ENCODE results near the gene DDC.

Gene DDC

DNA sequence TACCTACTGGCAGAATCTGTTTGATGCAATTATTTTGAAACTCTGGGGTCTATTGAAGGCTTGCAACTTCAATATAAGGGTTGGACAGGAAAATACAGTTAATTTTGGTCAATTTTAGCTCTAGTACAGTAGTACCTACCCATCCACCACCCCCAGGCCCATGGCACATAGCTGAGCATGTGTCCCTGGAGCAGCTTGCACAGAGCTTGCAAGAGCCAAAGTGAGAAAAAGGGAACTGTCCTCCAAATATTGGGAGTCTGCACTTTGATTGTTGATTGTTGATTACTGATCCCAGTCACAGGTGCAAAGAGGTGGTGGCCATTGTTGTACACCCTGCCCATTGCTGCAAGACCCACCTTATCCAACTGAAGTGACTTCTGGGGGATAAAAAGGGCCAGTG is 52.8 kb downstream of the DDC start:
- DNase-seq: no peak

DNA sequence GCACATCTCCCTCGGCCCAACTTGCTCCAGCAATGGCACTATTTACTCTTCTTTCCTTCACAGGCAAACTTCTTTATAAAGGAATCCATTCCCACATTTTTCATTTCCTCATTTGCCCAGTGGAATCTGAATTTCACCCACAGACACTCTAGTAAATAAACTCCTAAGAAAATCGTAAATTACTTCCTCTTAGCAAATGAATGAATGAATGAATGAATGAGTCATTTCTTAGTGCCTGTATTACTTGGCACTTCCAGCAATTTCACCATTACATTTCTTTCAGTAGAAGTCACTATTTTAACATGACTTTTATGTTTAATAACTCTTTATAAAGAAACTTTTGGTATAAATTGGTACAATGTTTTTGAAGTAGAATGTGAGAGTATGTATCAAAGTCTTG is 55.7 kb downstream of the DDC start:
- DNase-seq: no peak

DNA sequence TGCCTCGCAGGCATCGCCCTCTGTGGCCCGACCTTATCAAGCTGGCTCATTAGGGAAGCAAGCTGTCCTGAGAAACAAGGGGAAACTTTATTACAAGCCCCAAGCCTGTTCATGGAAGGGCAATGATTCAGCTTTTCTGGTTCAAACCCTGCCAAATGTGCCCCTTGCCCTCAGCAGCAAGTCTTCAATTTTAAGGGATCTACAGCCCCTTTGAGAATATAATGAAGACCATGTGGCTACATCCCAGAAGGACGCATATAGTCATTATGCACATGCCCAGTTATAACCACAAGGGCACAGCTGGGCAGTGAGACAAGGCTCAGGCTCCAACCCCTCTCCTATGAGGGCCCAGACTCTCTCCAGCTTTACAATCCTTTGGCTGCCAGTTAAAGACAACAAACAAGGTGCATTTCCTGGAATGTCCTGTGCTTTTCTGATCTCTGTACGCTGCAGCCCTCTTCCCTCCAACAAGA is 56.7 kb downstream of the DDC start:
- no peak for DNase-seq

DNA sequence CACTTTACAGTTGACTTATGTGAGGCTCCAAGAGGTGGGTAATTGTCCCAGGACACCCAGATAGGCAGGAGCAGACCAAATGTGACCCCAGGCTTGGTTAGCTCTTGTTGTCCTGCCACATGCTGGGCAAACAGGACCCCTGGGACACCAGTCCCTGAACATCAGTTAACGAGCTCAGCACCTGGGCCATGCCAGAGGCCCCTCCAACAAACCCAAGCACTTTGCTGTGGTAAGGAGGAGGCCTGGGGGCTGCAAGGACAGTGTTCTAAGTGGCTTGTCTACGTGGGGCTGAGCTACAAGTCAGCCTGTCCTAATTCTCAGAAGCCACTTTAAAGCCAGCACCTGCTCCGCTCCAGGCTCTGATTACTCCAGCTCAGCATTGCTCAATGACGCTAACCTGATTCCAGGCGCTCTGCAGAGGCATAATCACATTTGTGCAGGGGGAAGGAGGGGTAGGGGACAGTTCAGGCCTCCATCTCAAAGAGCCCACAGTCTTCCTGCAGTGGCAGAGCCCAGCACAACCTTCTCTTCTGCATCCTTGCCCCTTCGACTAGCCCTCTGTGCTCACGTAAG is 57.2 kb downstream of the DDC start:
- no peak for DNase-seq

DNA sequence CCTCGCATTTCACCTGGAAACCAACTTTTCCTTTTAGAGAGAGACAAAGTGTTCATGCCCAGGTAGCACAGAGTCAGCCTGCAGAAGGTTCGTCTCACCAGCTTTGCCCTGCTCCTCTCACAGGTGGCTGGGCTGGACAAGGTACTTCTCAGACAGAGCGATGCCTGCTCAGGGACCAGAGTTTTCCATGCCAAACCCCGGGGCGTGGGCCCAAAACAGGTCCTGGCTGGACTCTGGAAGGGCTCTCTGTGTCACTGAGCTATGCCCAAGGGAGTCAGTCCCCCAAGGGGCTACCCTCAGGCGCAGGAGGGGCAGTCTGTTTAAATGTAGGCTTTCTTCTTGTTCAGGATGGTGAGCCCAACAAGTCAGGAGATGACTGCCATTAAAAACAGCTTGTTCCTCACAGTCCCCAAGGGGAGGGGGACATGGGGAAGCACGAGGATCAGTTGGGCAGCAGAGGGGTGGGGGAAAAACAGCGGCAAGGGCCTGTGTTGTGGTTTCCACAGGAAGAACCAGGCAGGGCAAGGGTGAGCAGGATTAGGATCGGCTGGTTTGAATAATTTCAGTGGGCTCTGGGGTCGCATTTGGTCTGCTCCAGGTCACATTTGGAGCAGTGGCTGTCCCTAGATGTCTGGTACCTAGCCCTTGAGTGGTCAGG is 59.5 kb downstream of the DDC start:
- no peak for DNase-seq

DNA sequence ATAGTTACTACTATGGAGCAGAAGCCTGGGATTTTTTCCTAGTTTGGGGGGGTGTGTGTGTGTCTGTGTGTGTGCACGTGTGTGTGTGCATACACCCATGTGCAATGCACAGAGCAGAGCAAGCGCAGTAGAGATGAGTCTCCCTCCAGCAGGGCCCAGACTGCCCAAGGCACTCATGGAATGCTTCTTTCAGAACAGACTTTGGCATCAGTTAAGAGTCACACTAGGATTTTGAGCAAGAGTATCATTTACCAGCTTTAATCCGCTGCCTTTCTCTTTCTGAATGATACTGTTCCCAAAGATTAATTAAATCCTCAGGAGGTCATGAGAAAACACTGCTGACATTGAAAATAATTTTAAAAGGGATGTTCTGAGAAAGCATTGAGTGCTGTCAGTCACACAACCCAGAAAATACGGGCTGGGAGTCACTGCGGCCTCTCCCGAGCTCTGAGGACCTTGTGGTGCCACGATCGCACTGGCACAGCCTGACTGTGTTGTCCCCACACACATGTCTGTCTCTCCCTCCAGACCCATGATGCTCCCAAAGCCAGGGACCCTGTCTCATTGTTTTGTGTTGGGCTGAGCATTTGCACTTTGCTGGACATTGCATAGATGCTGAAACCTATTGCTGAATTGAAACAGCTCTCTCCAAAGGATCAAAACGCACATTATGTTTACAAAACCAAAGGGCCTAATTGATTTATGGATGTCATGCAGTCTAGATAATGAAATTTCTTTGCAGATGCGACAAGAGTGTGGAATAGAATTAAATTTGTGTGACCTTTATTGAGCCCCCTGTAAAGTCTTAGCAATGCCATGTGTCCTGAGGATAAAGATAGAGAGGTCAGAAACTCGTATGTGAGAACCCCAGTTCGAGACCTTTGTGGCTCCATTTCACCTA is 60.3 kb downstream of the DDC start:
- no peak for DNase-seq

DNA sequence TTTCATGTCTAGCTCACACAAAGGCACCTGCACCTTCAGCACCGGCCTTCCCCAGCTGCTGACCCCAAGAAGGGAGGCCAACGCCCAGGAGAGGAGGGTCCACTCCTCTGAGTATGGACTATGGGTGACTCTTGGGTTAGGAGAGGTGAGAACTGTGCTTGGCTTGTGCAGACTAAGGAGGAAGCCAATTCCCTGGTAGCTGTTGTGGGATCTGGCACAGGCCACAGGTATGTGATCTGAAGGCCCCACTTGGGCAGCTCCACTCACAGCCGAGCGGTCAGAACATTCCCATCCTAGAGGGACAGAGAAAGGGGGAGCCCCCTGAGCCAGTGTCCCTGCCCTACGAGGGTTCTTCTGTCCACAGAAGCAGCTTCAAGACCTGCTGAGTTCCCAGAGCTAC is 62.3 kb downstream of the DDC start:
- DNase-seq: no peak

DNA sequence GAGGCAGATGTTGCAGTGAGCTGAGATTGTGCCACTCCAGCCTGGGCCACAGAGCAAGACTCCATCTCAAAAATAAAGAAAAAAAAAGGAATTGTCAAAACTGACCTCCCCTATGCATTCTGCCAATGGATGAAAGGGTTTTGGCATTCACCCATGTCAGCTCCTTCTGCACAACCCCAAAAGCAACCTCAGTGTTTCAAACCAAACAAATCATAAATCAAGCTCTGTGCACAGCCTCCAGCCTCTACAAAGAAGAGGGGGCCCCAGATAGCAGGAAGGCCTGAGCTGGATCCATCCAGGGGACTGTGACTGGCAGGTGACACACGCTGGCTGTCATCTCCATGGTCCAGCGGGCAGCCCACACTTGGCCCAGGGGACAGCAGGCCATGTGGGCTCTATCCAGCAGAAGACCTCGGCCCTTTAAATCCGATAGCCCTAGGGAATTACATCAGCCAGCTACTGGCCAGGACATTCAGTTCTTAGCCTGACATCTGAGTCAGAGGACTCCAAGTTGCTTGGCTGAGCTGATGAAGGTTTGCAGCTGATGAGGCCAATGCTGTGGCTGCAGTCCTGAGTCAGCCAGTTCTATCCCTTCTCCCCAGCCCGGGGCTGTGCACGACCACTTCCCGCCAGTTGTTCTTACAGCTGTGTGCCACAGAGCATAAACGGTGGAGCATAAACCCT is 63.1 kb downstream of the DDC start:
- no peak for DNase-seq

DNA sequence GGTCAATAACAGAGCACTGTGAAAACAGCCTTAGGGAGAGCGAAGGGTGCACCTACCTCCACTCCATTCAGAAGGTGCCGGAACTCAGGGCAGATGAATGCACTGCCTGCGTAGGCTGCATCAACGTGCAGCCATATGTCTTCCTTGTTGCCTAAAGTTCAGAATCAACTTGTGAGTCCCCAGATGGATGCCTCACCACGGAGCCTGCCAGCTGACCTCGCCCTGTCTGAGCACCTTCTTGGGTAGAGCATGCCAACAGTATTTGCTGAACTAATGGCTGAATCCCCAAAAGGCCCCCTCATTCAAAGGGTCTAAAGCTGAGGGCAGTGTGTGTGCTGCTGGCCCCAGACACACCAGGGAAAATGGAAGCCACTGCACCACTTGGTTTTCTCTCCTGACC is 66.1 kb downstream of the DDC start:
- no peak for DNase-seq

DNA sequence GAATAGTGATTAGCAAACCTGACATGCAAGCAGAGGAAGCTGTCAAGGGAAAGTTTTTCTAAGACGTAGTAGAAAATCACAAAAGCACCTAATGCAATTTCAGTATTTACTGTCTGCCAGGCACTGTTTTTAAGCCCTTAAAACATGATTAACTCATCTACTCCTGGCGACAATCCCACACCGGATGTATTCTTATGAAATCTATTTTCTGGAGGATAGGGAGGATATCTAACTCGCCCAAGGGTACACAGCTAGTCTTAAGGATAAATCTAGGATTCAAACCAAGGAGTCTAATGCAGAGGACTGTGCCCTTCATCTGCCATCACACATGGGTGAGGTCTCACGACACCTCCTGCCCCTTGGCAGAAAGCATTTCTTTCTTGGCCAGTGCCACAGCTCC is 67.2 kb downstream of the DDC start:
- DNase-seq: no peak

DNA sequence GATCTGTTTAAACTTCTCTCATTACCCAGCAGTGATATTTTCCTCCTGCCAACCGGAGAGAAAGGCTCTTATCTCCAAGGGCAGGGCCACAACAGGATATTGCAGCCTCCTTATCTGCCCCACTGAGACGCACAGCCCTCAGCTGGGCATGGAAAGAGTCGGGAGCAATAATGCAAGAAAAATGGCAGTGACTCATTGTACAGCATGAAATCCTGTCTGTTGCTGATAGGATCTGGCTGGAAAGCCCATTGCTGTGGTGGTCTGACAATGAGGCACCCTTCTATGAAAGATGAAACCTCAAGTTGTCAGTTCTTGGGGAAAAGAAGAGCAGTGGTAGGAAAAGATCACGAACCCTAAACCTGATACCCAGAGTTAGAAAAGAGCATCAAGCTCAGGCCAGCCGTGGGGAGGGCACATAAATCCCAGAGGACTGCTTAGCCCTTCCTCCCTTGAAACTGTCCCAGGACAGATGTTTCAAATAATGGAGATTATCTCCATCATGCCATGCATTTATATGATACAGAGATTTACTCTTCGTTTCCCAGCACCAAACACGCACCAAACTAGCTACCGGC is 68.0 kb downstream of the DDC start:
- DNase-seq: no peak

DNA sequence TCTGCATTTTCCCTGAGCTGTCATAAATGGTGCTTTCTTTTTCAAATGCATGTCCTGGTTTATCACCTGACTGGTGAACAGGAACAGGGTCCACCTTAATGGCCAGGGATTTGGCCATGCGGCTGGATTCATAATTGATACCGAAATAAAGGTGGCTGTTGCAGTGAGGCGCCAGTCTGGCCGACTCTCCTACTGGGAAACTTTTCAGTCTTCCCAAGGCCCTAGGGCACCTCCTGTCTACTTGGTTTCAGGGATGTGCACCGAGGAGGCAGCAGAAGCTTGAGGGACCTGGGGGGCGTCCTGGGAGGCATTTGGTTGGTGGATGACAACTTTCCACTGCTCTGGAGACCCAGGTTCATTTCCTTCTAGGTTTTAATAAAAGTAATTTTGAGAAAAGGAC is 68.6 kb downstream of the DDC start:
- DNase-seq: no peak

DNA sequence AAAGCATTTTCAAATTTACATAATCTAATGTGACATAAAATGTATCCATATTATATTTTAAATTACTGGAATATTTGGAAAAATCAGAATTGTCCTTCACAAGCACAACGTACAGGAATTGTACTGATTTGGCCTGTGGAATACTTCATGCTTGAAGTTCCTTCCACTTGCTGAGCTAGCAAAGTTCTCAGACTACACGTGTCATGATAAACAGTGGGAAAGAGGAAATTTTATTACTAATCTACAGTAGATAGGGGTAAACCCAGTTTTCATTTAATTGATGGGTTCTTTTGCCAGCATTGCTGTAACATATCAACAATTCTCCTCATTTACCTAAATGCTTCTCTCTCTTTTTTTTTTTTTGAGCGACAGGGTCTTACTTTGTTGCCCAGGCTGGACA is 69.5 kb downstream of the DDC start:
- no peak for DNase-seq

DNA sequence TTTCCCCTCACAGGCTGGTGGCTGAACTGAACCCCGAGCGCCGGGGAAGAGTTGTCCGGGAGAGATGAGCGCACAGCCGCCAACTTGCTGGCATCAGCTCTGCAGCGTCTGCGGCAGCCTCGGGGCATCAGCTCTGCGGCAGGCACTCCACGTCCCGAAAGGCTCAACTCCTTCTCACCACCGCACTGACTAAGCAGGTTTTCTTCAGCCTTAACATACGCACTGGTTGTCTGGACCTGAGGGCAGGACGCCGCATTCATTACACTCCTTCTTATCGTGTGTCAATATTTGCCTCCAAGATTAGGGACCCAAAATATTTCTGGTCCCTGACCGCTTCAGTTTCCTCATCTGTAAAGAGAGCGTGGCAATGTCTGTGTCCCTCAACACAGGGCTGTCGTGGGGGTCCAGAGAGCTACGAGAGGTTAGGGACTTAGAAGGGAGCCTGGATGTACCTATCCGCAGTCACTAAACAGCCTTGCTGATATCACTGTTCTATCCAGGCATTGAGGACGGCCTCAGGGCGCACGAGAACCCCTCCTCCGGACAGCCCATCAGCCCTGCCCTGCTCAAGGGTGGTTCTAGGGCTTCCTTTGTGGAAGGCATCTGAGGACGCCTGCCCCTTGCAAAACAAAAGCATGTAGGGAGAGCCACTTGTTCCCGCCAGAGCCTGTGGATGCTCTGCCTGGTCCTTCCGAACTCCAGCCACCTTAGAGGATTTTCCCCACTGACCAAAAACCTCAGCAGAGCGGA is 72.3 kb downstream of the DDC start:
- no peak for DNase-seq

DNA sequence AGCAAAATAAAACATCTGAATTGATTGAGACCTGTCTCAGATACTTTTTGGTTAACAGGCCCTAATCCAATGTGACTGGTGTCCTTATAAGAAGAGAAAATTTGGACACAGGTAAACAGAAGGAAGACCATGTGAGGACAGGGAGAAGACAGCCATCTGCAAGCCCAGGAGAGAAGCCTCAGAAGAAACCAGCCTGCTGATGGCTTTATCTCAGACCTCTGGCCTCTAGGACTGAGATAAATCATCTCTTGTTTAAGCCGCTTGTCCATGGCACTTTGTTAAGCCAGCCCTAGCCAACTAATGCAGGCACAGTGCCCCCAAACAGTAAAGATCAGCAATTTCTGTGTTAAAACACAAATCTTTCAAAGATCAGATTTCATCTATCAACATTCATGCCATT is 73.3 kb downstream of the DDC start:
- no peak for DNase-seq

DNA sequence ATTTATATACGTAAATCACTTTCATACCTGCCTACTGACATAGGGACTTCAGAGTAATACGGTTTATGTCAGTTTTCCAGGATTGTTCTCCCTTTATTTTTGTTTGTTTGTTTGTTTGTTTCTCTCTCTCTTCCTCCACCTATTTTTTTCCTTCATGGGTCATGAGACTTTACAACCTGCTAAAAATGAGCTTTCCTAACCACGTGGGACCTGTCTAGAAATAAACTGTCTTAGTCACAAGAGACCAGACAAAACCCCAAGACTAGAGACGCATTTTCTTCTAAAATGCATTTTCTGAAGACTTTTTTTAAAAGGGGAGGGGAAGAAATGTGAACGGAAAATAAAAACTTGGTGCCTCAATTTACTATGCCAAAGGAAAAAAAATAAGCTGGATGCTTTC is 74.0 kb downstream of the DDC start:
- no peak for DNase-seq

DNA sequence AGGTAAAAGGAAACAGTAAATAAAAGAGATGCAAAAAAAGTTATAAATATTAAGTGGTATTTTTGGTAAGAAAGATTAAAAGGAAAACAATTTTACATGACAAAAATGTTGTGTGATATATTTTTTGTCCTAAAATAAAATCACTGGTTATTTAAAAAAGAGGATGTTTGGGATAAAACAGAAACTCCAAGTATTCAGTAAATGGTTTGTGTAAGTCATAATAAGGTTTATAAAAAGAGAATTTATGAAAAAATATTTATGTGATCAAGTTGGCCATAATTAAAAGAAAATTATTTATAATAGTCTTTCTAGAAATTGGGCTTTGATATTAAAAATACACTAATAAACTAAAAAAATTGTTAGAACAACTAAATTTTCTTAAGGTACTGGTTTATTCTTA is 76.8 kb downstream of the DDC start:
- no peak for DNase-seq

DNA sequence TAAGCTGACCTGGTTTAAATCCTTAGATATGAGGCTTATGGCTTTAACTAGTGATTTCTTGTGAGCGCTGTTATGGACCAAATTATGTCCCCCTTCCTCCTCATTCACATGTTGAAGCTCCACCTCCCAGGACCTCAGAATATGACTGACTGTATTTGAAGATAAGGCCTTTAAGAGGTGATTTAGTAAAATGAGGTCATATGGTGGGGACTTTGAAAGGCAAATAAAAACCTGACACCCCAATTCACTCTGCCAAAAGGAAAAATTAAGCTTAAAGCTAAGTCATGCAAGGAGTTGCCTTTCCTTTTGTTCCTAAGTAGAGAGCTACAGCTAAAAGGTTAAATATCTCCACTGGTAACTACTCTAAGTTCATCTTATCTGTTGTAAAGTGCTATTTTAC is 78.7 kb downstream of the DDC start:
- DNase-seq: no peak

DNA sequence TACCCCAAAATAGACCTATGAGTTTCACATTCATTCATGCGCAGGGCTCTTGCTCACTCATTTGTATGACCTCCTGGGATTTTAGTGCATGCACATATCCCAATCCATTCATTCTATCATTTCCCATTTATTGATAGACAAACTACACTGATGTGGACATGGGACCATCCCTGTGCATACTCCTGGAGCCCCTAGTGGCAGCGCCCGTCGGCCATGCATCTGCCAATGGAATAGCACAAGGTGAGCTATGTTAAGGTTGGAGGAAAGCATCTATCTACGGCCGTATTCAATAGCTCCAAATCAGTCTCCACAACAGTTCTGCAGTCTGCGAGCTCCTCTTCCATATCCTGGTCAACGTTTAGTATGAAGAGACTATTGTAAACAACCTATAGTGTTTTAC is 83.3 kb downstream of the DDC start:
- no peak for DNase-seq

DNA sequence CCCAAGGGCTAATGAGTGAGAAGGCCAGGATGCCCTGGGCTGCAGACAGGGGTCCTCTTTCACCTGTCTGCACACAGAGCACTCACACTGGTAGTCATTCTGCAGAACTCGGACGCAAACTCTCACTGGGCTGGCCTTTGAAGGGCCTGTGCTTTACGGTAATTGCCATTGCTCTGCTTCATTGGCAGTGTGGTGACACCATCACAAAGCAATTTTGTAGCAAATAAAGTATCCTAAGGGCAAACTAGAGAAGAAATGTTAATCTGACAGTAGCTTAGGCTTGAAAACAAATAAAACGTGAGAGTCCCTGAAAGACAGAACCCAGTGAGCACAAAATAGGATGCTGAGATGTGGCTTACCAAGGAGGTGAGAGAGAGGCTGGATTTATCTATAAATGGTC is 84.4 kb downstream of the DDC start:
- DNase-seq: no peak

DNA sequence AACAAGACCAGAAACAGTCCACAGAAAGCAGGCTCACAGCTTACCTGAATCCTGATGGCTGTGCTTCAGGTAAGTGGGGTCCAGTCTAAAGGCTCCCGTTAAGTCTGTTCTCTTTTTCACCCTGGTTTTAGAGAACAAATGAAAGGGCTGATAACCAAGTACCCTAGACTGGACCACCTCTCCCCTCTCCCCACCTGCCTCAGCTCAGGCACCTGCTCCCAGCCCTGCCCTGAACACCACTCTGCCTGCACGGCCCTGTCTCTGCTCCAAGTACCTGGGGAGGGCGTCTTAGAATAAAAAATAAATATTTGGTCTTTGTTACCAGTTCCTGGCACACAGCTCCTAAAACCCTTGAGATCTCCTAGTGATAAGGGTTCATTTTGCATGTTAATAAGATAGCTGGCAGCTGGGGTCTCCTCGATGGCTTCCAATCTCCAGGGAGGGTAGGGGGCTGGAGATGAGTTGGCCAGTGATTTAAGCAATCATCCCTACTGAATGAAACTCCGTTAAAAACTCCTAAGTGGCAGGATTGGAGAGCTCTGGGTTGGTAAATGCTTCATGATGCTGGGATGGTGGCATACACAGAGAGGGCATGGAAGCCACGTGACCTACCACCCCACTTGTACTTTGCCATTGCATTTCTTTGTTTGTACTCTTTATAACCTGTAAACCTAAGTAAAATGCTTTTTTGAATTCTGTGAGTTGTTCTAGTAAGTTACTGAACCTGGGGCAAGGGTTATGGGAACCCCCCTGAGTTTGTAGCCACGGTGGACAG is 85.3 kb downstream of the DDC start:
- no peak for DNase-seq

DNA sequence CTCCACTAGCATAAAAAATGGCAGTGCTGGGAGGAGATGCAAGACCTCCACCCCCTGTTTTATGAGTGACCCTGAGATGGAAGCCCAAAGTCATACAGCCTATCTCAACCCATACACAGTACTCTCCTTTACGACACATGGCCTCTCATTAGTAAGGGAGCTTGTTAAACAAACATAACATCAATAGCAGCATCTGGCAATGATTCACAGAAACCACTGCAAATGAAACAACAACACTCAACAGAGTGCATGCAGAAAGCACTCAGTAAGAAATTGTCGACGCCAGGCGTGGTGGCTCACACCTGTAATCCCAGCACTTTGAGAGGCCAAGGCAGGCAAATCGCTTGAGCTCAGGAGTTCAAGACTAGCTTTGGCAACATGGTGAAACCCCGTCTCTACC is 87.6 kb downstream of the DDC start:
- no peak for DNase-seq

Data from activated CD4-positive, alpha-beta T cell treated with anti-CD3 and anti-CD28 coated beads, Interleukin-2, amount 50 U/mL, for 1 hour (primary cell).